ENCODE measurements around the gene GTF2IRD1. TPM values are rescaled to one million over a fixed set of nuclear protein-coding genes. Genes with fewer than 3 reads are reported as not detected.

Gene GTF2IRD1
- total RNA-seq, 4 donors from 2014 or later: 42.9 to 109 (median 77.0) TPM

DNA sequence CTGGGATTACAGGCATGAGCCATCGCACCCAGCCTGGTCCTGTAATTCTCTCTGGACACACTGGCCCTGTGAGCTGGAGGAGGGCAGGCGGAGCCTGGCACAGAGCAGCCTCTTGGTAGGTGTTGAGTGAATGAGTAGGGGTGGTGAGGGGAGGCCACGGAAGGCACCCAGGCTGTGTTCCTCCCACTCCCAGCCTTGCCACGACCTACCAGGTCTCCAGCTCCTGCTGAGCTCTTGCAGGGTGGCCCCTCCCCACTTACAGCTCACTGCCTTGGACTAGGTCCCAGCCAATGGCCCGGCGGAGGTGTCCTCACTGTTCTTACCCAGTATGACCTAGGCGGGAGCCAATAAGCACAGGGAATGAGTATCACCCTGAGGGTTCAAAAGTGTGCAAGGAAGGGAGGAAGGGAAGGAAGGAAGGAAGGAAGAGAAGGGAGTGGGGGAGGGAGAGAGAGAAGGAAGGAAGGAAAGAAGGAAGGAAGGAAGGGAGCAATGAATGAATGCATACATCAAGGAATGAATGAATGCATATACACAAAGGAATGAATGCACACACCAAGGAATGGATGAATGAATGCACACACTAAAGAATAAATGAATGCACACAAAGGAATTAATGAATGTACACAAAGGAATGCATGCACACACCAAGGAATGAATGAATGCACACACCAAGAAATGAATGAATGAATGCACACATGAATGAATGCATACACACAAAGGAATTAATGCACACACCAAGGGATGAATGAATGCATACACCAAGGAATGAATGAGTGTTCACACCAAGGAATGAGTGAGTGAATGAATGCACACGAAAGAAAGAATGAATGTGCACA is 45.5 kb downstream of the GTF2IRD1 start:
- Histone ChIP-seq H3K36me3 (no peaks in the 10 kb centered on the region), H3K4me1 (peaks cover 14 to 36% of the 10 kb centered on the region in 2 donors), H3K27ac (peak overlapping the region in 3 of 4 donors; percentile 22 to 94 (median 87)), H3K4me3 (no peak overlapping the region), H3K27me3 (no peaks in the 10 kb centered on the region), H3K9me3 (no peaks in the 10 kb centered on the region)
- ATAC-seq (no peak), DNase-seq (no peak)
- TF ChIP-seq, protein P1, sequence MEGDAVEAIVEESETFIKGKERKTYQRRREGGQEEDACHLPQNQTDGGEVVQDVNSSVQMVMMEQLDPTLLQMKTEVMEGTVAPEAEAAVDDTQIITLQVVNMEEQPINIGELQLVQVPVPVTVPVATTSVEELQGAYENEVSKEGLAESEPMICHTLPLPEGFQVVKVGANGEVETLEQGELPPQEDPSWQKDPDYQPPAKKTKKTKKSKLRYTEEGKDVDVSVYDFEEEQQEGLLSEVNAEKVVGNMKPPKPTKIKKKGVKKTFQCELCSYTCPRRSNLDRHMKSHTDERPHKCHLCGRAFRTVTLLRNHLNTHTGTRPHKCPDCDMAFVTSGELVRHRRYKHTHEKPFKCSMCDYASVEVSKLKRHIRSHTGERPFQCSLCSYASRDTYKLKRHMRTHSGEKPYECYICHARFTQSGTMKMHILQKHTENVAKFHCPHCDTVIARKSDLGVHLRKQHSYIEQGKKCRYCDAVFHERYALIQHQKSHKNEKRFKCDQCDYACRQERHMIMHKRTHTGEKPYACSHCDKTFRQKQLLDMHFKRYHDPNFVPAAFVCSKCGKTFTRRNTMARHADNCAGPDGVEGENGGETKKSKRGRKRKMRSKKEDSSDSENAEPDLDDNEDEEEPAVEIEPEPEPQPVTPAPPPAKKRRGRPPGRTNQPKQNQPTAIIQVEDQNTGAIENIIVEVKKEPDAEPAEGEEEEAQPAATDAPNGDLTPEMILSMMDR (IDR thresholded peaks at IDR 0.05 in 4 of 5, conservative IDR thresholded peaks at IDR 0.05 in 1 of 5): no peak
- TF ChIP-seq POLR2A (IDR thresholded peaks at IDR 0.05): no peak
- in situ Hi-C loops (cut with MboI; ENCODE audit: low sequenced_read_pairs in 4 of 4) (no loop called here), intact Hi-C loops (cut with DNase I; ENCODE audit: low total_unique reads) (no loop called here)

DNA sequence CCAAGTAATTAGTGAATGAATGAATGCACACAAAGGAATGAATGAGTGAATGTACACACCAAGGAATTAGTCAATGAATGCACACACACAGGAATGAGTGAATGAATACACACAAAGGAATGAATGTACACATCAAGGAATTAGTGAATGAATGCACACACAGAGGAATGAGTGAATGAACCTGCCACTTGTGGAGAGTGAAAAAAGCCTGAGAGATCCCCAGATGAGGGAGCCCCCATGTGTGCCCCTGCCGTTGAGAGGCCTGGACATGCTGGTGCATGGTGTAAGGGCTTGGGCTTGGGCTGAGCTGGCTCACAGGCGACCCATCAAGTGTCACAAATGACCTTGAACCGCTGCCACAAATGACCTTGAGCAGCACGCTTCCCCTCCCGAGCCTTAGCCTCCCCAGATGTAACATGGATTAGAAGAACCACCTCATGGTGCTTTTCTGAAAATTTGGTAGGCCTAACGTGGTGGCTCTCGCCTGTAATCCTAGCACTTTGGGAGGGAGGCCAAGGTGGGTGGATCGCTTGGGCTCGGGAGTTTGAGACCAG is 46.2 kb downstream of the GTF2IRD1 start:
- H3K9me3 ChIP-seq: no peaks in the 10 kb centered on the region
- H3K27me3 ChIP-seq: no peaks in the 10 kb centered on the region
- in situ Hi-C loops (cut with MboI; ENCODE audit: low sequenced_read_pairs in 4 of 4): no loop called here
- H3K36me3 ChIP-seq: no peaks in the 10 kb centered on the region
- peaks cover 14 to 34% of the 10 kb centered on the region in 2 donors for H3K4me1 ChIP-seq
- intact Hi-C loops (cut with DNase I; ENCODE audit: low total_unique reads): no loop called here
- TF ChIP-seq POLR2A (IDR thresholded peaks at IDR 0.05): no peak
- TF ChIP-seq, protein P1 (IDR thresholded peaks at IDR 0.05 in 4 of 5, conservative IDR thresholded peaks at IDR 0.05 in 1 of 5): no peak
- DNase-seq (peak in 1 of 2 donors; percentile 33), ATAC-seq (no peak)
- no peak overlapping the region for H3K4me3 ChIP-seq
- H3K27ac ChIP-seq: peak overlapping the region; percentile 87 to 94 (median 90)

GRCh38 chr7:74501298-74501697 is 47.6 kb downstream of the GTF2IRD1 start:
- Histone ChIP-seq H3K27me3 (no peaks in the 10 kb centered on the region), H3K9me3 (no peaks in the 10 kb centered on the region), H3K27ac (peak overlapping the region; percentile 87 to 94 (median 90)), H3K36me3 (no peaks in the 10 kb centered on the region), H3K4me1 (peaks cover 14 to 33% of the 10 kb centered on the region in 2 donors), H3K4me3 (peak overlapping the region in 1 of 4 donors; percentile 12)
- DNase-seq (peak; percentile 67 to 90), ATAC-seq (peak; percentile 75 to 76)
- intact Hi-C loops (cut with DNase I; ENCODE audit: low total_unique reads) (no loop called here), in situ Hi-C loops (cut with MboI; ENCODE audit: low sequenced_read_pairs in 4 of 4) (no loop called here)
- peak; percentile 22 to 27 for TF ChIP-seq POLR2A (IDR thresholded peaks at IDR 0.05)
- TF ChIP-seq, protein P1 (IDR thresholded peaks at IDR 0.05 in 4 of 5, conservative IDR thresholded peaks at IDR 0.05 in 1 of 5): no peak

DNA sequence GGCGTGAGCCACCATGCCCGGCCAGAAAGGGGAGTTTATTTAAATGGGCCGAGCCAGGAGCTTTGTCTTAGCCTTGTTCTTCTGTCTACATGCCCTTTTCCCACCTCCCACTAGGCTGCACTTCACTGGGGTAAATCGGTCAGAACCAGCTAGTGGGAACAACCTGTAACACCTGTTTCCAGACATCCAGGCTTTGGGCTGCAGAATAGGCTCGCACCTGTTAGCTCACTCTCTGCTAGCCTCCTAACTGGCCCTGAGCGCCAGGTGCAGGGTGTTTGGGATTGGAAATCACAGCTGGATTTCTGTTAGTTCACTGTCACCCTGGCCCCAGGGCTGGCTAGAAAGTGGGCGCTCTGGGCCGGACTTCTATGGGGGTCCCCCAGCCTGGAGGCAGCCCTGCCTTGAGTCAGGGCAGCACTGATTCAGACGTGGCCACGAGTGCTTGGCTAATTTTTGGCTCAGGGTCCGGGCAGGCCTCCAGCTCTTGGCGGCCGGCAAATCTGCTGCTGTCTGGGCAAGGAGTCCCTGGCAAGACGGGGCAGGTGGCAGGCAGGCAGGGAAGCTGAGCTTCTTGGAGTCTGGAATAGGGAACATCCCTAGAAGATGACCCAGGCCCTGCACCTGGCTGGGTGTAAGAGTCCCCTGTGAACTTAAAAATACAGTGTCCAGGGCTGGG is 48.6 kb downstream of the GTF2IRD1 start:
- intact Hi-C loops (cut with DNase I; ENCODE audit: low total_unique reads): loop anchor here (1.0 kb wide), 1 partner anchor 19 kb away; no protein-coding TSS in a partner anchor
- DNase-seq (peak; percentile 93 to 97), ATAC-seq (peak; percentile 76 to 81)
- H3K4me3 ChIP-seq: no peak overlapping the region
- peaks cover 14 to 37% of the 10 kb centered on the region in 2 donors for H3K4me1 ChIP-seq
- no peaks in the 10 kb centered on the region for H3K36me3 ChIP-seq
- peak; percentile 26 to 46 for TF ChIP-seq POLR2A (IDR thresholded peaks at IDR 0.05)
- TF ChIP-seq, protein P1 (IDR thresholded peaks at IDR 0.05 in 4 of 5, conservative IDR thresholded peaks at IDR 0.05 in 1 of 5): peak in 2 of 5 experiments; percentile 7 to 23
- peak overlapping the region; percentile 87 to 94 (median 90) for H3K27ac ChIP-seq
- in situ Hi-C loops (cut with MboI; ENCODE audit: low sequenced_read_pairs in 4 of 4): no loop called here
- H3K9me3 ChIP-seq: no peaks in the 10 kb centered on the region
- H3K27me3 ChIP-seq: no peaks in the 10 kb centered on the region

Data from gastrocnemius medialis (tissue), 4 donors.